Adrenal gland (tissue), 5 donors: ENCODE data around the gene FEZF1.

Source experiments
- POLR2A ChIP-seq, 2 donors: fragments of 450-650 bp; IDR thresholded peaks; one replicate each; pipeline ENCODE4 v1.6.1; 2017; ENCODE audit warnings: antibody characterized with exemption in 2 of 2, mild to moderate bottlenecking in 2 of 2, moderate library complexity in 1 of 2
- TF ChIP-seq, protein P1 (sequence below), 6 experiments: fragments of 450-650 bp in 4 of 6; fragments of 200-600 bp in 2 of 6; sonication (generic) in 1 of 6; IDR thresholded peaks; 1 replicate in 5 of 6; 2 replicates in 1 of 6; pipeline versions ENCODE4 v1.5.1 to v1.8.0; 2016 to 2021; ENCODE audit warnings: antibody characterized with exemption in 6 of 6, mild to moderate bottlenecking in 2 of 6, moderate library complexity in 1 of 6
- donor health status: DM: no; HTN: no; CAD: no.

DNA sequence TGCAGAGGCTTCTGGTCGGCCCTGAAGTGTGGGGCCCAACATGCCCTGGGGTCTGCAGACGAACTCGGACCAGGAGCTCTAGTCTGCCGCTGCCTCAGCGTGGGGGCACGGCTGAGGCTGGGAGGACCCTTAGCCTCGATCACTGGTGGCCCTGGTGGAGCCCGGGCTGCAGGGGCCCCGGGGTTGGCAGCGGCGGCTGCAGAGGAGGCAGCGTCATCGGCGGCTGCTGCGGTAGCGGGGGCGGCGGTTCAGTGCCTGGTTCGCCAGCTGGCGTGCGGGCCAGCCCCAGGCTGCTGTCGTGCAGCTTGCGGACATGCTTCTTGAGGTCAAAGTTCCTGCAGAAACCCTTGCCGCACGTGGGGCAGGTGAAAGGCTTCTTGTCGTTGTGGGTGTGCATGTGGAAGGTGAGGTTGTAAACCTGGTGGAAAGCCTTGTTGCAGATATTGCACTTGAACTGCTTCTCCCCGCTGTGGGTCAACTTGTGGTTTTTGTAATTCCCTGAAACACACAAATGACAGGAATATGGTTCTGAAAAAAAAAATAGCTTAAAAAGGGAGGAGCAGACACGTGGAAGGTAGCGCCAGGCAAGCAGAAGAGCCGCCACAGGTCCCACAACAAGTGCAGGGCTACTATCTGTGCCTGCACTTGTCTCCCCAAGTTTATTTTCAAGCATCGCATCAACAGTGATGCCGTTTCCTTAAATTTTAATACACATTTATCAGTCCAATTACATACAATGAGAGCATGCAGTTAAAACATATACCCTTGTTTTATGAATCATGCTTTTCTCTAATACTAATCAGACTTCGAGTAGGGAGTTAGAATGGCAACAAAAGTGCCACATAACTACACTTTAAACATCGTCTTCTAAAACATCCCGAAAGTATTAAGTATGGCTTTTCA is 2.4 kb downstream of the FEZF1 start:
- TF ChIP-seq, protein P1, sequence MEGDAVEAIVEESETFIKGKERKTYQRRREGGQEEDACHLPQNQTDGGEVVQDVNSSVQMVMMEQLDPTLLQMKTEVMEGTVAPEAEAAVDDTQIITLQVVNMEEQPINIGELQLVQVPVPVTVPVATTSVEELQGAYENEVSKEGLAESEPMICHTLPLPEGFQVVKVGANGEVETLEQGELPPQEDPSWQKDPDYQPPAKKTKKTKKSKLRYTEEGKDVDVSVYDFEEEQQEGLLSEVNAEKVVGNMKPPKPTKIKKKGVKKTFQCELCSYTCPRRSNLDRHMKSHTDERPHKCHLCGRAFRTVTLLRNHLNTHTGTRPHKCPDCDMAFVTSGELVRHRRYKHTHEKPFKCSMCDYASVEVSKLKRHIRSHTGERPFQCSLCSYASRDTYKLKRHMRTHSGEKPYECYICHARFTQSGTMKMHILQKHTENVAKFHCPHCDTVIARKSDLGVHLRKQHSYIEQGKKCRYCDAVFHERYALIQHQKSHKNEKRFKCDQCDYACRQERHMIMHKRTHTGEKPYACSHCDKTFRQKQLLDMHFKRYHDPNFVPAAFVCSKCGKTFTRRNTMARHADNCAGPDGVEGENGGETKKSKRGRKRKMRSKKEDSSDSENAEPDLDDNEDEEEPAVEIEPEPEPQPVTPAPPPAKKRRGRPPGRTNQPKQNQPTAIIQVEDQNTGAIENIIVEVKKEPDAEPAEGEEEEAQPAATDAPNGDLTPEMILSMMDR (IDR thresholded peaks at IDR 0.05), result no peak
- TF ChIP-seq POLR2A (IDR thresholded peaks at IDR 0.05), result no peak
